GM10847 (cell line): Measurements from ENCODE around the gene CCDC127.

Experiments used
- POLR2A ChIP-seq: IDR thresholded peaks from 2 replicates; pipeline ENCODE4 v1.6.1; 2011; ENCODE audit not compliant: insufficient read length; ENCODE audit errors: extremely low read depth

Gene CCDC127

GRCh38 chr5:161803-162110 lies 56.2 kb downstream of the CCDC127 start:
- no peak for TF ChIP-seq POLR2A

DNA sequence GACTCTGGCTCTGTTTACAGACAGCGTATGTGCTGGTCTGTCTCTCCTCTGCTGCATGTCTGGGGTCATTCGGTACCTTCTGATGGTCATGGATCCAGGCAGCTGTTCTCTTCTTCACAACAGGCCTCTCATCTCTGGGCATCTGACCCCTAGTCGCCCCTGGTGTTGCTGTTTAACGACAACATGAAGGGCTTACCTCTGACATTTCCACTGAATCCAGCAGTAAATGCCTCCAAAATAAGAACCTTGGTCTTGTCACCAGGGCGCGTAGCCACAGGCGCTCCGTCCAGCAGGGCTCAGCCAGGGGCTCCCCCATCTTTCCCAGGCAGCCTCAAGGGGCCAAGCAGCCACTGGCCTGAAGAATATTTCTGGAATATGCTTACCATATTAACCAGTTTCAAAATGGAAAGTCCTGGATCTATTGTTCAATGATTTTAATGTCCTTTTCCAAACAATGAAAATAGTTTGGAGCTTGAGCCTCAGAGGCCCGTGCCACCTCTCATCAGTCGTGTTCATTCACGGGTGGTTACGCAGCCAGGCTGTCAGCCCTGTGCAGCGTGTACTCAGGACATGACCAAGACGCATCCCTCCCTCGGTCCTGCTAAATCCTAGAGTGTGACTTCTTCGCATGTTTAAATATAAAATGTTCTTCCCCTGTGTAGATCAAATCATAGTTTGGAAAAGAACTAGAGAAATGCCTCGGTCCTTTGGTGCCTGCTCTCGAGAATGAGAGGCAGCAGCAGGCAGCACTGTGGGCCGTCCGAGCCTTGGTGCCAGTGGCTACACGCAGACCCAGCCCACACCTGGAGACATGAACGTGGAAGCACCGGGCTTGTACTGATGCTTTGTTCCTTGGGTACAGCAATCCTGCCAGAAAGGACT lies 56.8 kb downstream of the CCDC127 start:
- TF ChIP-seq POLR2A: no peak

DNA sequence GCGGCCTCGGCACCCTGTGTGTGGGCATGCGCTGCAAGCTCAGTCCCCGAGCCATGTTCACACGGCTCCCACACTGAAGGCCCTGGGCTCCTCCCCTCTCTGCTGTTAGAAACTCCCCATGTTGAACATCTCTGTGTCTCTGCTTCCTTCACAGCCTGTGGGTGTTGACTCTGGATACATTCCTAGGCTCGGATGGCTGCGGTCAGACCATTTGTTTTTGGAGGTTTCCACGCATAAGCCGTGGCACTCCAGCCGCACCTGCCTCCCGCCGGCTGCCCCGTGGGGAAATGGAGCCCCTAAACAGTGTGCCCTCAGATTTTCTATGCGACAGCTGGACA lies 57.8 kb downstream of the CCDC127 start:
- TF ChIP-seq POLR2A: no peak

DNA sequence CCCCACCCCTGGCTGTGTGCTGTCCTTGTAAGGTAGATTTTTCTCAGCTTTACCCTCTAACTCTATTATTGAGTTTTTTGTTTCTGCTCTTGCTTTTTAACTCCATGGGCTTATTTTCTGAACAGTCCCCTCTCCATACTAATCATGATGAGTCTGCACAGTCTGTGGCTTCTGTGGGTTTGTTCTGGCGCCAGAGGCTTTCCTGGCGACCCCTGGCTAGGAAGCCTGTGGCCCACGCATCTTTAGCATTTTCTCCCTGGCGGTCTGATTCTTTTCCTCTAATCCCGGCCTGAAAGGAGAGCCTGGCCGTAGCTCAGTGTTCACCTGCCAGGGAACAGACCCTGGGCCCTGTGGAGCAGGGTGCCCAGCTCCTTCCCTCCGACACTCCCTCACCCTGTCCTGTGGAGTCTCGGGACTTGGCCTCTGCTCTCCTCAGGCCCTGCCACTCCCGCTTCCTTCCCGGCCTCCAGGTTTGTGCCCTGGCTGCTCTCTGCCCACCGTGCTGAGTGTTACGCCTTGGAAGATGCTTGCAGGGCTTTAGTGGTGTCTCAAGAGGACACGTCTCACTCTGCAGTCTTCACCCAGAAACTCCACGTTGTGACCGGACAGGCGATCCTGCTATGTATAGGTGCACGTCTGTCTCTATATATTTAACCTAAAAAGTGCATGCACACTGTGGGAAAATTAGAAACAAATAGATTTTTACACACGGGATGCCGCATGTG lies 58.3 kb downstream of the CCDC127 start:
- no peak for TF ChIP-seq POLR2A

GRCh38 chr5:158807-159447 lies 59.0 kb downstream of the CCDC127 start:
- TF ChIP-seq POLR2A: no peak

- no peak for TF ChIP-seq POLR2A
These were observed 60.2 kb downstream of the CCDC127 start for GRCh38 chr5:157801-158200.

DNA sequence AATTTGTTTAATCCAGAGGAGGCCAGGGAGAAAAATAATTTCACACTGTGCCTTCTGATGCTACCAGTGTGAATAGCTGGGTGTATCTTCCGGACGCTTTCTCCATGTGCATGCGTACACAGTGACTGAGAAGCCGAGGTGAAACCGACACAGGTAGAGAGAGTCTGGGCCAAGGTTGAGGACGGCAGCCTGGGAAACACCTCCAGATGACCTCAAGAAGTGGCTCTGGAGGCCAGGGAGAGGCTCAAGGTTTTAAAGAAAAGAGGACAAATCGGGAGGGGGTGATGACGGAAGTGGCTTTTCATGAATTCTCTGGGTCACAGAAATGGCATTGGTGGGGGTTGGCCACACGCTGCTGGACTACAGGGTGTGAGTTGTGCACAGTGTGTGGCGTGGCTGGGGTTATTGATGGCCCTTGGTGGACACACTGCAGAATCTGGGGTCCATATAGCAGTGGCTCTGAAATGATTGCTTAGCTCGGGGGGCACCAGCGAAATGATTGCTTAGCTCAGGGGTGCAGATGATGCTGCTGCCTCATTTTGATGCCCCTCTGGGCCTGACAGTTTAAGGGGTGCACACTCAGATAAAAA lies 60.7 kb downstream of the CCDC127 start:
- TF ChIP-seq POLR2A: no peak

- no peak for TF ChIP-seq POLR2A
These were observed 61.4 kb downstream of the CCDC127 start for GRCh38 chr5:156411-157072.

DNA sequence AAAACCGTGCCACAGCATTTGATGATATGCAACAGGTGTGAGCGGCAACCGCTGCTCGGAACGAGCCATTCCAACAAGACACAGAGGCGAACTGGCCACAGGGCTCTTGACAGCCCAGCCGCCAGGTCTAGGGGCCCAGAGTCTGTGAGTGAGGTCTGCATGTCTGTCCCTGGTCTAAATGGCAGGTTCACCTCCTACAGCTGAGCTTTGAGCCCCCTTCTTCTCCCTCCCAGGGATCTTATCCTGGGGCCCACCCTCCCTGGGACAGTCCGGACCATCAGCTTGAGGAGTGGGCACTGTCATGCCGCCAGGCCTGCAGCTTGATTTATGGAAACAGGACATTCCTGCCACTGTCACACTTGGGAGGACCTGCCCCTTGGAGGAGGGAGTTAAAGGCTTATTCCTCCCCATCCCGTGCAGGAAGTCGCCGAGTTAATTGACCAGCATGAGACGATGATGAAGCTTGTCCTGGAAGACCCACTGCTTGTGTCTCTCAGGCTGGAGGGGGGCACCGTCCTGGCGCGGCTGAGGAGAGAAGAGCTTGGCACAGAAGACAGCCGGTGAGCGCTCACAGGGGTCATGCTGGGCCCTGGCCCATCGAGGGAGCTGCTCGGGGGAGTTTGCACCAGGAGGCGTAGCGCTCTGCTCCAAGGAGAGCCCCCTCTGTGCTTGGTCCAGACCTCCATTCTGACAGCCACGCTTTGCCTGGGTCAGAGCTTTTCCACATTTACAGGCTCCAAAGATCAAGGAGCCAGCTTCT lies 62.1 kb downstream of the CCDC127 start:
- no peak for TF ChIP-seq POLR2A

- no peak for TF ChIP-seq POLR2A
These were observed 63.1 kb downstream of the CCDC127 start for GRCh38 chr5:154826-155225.

- no peak for TF ChIP-seq POLR2A
These were observed 63.7 kb downstream of the CCDC127 start for GRCh38 chr5:154236-154635.

- TF ChIP-seq POLR2A: no peak
These were observed 64.7 kb downstream of the CCDC127 start for GRCh38 chr5:153256-153655.

GRCh38 chr5:152077-152476 lies 65.9 kb downstream of the CCDC127 start:
- TF ChIP-seq POLR2A: no peak

DNA sequence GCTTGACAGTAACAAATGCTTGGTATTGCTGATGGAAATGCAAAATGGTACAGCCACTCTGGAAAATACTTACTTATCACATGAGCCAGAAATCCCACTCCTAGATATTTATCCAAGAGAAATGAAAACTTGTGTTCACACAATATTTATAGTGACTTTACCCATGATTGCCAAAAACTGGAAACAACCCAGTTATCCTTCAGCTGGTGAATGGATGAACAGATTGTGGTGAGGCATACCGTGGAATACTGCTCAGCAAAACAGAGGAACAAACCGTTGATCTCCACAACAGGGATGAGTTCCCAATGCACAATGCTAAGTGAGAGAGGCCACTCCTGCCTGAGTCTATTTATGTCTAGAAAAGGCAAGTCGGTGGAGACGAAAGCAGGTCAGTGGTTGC lies 67.2 kb downstream of the CCDC127 start:
- no peak for TF ChIP-seq POLR2A
